Mucosa of descending colon (tissue), 3 donors: ENCODE measurements around the gene LBX2. TPM values are rescaled to one million over a fixed set of nuclear protein-coding genes. Genes with fewer than 3 reads are reported as not detected.

Source experiments
- ATAC-seq: fragments of 200-7000 bp; cut with Tn5 transposase; one replicate; pipeline ENCODE4 v1.9.1; 2020; ENCODE audit warnings: mild to moderate bottlenecking, moderate library complexity
- DNase-seq, 3 donors: peaks; one replicate each; pipeline ENCODE4 v3.0.0-alpha.2; 2020
- H3K36me3 ChIP-seq: fragments of 200-600 bp; one replicate; pipeline ENCODE4 v1.8.0; 2021; ENCODE audit warnings: low read depth, mild to moderate bottlenecking
- H3K4me1 ChIP-seq: fragments of 200-600 bp; one replicate; pipeline ENCODE4 v1.8.0; 2021; ENCODE audit warnings: low read depth, mild to moderate bottlenecking
- H3K4me3 ChIP-seq: fragments of 200-600 bp; one replicate; pipeline ENCODE4 v1.8.0; 2021; ENCODE audit warnings: mild to moderate bottlenecking
- H3K9me3 ChIP-seq: fragments of 200-600 bp; one replicate; pipeline ENCODE4 v1.8.0; 2021; ENCODE audit warnings: mild to moderate bottlenecking
- intact Hi-C, 2 donors: fragments of 100-400 bp; cut with DNase I in 1 of 2; cut with micrococcal nuclease in 1 of 2; formaldehyde crosslinking; loops; one replicate each; pipeline versions ENCODE4 v1.11.0 to v1.11.1; 2022; cut with DNase I, micrococcal nuclease
- total RNA-seq, 3 donors: library from RNA; stranded (reverse); fragmentation: NEBNext Ultra II Directional in 2 of 3; extraction: Animal tissue kit (Norgen Biotek cat#: 25700) in 2 of 3; gene quantifications; one replicate each; pipeline versions ENCODE4 v1.2.1 to v1.2.4, GENCODE V29; 2021 to 2023
- TF ChIP-seq, protein P1 (sequence below): fragments of 200-600 bp; IDR thresholded peaks from one replicate; pipeline ENCODE4 v1.8.0; 2022; ENCODE audit warnings: antibody characterized with exemption, mild to moderate bottlenecking
- donor health status: DM: no; HTN: no; CAD: no; lungs with moderate emphysema.
- donor health status: DM: no; HTN: no; CAD: no.
- donor health status: DM: no; HTN: yes; CAD: no.

The LBX2 gene
- total RNA-seq, 3 donors from 2014 or later, result 1.0 to 1.5 (median 1.5) TPM

DNA sequence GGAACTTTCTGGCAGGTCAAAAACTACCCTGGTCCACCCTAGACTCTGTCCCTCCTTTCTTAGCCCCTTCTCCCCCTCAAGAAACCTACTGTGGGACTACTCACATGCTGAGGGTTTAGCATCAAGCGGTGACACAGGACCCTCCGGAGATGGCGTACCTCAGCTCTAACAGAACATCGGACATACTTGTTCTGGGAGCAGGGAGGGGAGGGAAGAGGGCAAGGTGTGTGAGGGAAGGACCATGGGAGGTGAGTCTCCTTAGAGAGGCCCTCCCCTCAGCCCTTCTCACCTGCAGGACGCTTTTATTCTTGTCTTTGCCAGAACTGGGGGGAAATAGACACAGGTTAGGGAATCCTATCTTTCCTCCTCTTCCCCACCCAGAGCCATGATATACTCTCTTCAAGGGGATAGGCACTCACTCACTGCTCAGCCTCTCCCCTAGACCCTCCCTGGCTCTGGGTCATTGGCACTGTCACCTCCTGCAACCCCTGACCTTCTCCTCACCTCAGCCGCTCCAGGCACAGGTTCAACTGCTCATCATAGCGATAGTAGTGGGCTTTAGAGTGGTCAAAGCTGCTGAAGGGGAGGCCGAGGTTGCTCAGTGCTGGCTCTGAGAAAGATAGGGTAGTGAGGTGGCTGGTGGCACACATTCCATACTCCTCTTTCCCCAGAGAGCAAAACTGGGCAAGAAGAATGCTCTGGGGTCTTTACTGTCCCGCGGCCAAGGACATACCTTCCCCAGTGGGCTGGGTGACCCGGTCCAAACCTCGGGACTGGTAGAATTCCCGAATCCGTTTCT is 6.2 kb upstream of the LBX2 start:
- no peak for ATAC-seq
- TF ChIP-seq, protein P1, sequence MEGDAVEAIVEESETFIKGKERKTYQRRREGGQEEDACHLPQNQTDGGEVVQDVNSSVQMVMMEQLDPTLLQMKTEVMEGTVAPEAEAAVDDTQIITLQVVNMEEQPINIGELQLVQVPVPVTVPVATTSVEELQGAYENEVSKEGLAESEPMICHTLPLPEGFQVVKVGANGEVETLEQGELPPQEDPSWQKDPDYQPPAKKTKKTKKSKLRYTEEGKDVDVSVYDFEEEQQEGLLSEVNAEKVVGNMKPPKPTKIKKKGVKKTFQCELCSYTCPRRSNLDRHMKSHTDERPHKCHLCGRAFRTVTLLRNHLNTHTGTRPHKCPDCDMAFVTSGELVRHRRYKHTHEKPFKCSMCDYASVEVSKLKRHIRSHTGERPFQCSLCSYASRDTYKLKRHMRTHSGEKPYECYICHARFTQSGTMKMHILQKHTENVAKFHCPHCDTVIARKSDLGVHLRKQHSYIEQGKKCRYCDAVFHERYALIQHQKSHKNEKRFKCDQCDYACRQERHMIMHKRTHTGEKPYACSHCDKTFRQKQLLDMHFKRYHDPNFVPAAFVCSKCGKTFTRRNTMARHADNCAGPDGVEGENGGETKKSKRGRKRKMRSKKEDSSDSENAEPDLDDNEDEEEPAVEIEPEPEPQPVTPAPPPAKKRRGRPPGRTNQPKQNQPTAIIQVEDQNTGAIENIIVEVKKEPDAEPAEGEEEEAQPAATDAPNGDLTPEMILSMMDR, result no peak
- intact Hi-C loops, result no loop called here
- no peak for DNase-seq
- Histone ChIP-seq H3K36me3 (no peaks in the 10 kb centered on the region), H3K4me1 (peaks cover 40% of the 10 kb centered on the region), H3K9me3 (no peaks in the 10 kb centered on the region), H3K4me3 (no peak overlapping the region)

DNA sequence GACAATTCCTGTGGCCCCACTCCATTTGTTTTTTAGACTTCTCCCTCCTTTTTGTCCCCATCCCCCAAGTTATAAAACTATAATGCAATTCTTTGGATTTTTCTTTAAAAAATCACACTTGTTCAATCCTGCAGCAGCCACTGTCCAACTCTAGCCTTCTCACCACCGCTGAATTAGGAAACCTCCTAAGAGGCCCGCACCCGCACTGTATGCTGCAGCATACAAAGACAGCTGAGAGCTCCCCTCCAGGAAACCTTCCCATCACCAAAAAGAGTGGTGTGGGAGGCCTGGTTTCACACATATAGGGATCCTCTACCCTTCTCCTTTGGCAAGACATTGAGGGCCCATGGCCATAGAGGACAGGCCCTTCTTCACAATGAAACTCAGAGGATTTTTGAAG is 5.2 kb upstream of the LBX2 start:
- ATAC-seq (no peak), DNase-seq (no peak)
- Histone ChIP-seq H3K4me1 (peaks cover 42% of the 10 kb centered on the region), H3K9me3 (no peaks in the 10 kb centered on the region), H3K4me3 (no peak overlapping the region), H3K36me3 (no peaks in the 10 kb centered on the region)
- TF ChIP-seq, protein P1, result no peak
- intact Hi-C loops, result no loop called here

DNA sequence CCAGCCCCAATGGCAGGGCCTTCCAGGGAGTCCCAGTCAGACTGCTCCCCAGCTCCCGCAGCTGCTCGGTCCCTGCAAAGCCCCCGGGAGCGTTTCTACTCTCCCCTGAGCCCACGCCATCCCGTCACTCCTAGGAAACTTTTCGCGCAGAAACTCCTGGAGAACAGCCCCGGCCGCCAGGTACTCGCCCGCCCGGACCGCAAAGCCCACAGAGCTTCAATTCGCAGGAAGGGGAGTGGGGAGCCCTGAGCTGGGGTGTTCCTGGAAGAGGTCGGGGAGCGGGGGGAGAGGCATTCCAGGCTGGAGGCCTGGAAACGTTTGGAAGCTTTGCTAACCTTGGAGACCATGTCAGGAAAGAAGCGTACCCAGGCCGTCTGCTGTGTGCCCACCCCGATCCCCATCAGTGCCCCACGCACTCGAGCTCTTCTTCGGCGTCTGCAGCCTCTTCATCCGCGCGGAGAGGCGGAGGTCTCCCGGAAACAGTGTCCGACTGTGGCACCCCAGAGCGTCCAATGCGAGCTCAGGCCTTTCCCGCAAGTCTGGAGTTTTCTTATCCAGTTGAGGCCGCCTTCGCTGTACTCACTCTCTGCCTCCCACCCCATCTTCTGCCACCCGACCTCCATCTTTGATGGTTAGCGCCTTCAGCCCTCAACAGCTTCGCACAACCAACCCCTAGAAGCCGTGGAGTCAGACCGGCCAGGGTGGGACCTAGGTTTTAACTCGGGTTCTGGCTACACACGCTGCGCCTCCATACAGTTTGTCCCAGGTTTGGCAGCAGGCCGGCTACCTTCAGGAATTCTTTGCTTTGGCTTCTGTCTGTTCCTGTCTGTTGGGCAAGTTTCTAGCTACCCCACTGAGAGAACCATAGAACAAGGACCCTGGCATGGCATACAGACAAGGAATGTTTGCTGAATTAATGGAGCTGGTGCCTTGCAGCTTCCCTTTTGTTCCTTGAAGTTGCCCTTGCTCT is 4.4 kb upstream of the LBX2 start:
- ATAC-seq (no peak), DNase-seq (peak in 1 of 3 donors; percentile 60)
- TF ChIP-seq, protein P1, result no peak
- Histone ChIP-seq H3K36me3 (no peaks in the 10 kb centered on the region), H3K4me1 (peaks cover 50% of the 10 kb centered on the region), H3K4me3 (peak overlapping the region; percentile 65), H3K9me3 (no peaks in the 10 kb centered on the region)
- intact Hi-C loops, result no loop called here

DNA sequence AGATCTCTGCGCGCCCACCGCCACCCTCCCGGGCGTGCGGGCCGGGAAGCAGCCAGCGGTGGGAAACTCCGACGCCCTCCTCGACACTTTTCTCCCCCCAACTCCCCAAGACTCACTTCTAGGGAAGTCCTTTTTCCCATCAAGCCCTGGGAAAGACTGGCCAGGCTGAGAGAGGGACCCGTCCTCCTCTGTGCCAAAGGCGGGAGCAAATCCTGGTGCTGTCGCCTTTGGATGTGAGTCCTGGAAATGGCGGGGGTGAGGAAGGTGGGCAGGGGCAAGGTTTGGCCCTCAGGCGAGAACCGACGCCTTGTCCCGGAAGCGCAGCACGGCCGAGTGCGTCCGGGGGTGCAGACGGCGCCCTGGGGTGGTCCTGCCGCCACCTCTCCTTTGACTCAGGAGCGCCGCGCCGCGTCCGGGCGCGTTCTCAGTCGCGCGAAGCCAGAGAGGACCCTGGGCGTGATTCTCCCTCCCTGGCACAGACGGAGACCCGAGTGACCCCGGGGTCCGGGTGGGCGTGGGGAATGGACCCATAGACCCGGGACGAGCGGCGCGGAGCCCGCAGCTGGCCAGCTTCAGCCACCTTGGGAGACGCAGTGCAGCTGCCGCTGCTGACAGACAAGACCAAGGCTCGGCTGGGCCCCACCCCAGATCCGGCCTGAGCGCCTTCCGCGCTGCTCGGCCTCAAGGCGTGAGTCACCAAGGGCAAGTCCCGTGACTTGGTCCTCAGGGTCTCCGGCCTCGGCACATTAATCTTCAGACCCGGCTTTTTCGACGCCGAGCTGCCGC is 3.5 kb upstream of the LBX2 start:
- Histone ChIP-seq H3K4me3 (peak overlapping the region; percentile 65), H3K36me3 (no peaks in the 10 kb centered on the region), H3K4me1 (peaks cover 46% of the 10 kb centered on the region), H3K9me3 (no peaks in the 10 kb centered on the region)
- DNase-seq (peak; percentile 86 to 92 (median 91)), ATAC-seq (peak; percentile 71)
- intact Hi-C loops, result no loop called here
- TF ChIP-seq, protein P1, result peak; percentile 6

DNA sequence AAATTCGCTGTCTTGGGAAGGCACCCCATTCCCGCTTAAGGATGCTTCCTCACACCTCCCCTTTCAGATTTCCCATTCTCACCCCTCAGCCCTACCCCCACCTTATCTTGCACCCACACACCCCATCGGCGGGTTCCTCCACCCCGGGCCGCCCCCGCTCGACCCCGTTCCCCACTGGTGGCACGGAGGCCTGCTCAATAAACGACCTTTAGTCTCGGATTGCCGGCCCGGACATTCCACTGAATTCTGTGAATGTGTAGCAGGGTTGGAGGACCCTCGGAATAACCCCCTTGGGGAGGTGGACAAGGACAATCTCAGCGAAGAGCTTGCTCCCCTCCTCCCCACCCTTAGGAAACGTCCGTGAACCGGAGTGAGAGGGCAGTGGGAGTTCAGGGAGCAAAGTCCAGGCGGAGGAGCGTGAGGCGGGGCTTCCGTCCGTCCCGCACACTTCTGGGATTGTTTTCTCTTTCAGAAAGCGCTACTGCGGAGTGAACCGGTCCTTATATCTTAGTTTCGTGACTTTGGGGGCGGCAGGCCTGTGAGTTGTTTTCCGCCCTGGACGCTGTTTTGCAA is 2.8 kb upstream of the LBX2 start:
- peak; percentile 62 for ATAC-seq
- intact Hi-C loops, result no loop called here

More for the DNA sequence above, 2.8 kb upstream of the LBX2 start:
- H3K4me1 ChIP-seq, result peaks cover 53% of the 10 kb centered on the region
- peak overlapping the region; percentile 65 for H3K4me3 ChIP-seq
- no peaks in the 10 kb centered on the region for H3K36me3 ChIP-seq
- no peaks in the 10 kb centered on the region for H3K9me3 ChIP-seq
- DNase-seq, result peak; percentile 75 to 81 (median 79)
- TF ChIP-seq, protein P1, result no peak
